ENCODE results near the gene DSCAML1.

GRCh38 chr11:117839936-117840813, 43.2 kb upstream of the DSCAML1 start:
- no peak for TF ChIP-seq CTCF (IDR thresholded peaks at IDR 0.05; ENCODE audit: low read depth, low read length)
- no peak for TF ChIP-seq EZH2phosphoT487 (IDR thresholded peaks at IDR 0.05; ENCODE audit: low read depth)
